ENCODE data around the gene CPD. TPM values are rescaled to one million over a fixed set of nuclear protein-coding genes. Genes with fewer than 3 reads are reported as not detected.

Gene CPD
- total and polyA plus RNA-seq, 7 donors: 3.9 to 99.5 (median 33.7) TPM

DNA sequence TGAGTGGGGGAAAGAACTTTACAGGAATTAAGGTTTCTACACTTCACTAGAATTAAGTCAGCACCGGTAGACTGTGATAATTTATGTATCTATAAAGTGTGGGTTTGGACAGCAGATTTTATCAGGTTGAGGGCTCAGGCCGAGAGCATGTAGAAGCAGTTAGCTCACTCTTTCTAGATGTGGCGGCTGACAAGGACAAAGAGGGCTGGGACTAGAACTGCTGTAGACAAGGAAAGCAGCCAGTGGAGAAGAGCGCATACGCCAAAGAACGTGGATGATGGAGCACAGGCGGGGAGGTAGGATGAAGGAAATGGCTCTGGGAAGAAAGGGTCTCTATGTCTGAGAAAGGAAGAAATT is 98.0 kb downstream of the CPD start:
- peak overlapping the region; percentile 74 to 100 (median 84) for H3K4me3 ChIP-seq
- H3K9me3 ChIP-seq: no peaks in the 10 kb centered on the region
- no peaks in the 10 kb centered on the region for H3K27me3 ChIP-seq
- H3K27ac ChIP-seq: peak overlapping the region; percentile 90 to 94 (median 94)
- no peak for DNase-seq
- peaks cover 0 to 24% (median 8%) of the 10 kb centered on the region in 4 donors for H3K36me3 ChIP-seq
- TF ChIP-seq, protein P1, sequence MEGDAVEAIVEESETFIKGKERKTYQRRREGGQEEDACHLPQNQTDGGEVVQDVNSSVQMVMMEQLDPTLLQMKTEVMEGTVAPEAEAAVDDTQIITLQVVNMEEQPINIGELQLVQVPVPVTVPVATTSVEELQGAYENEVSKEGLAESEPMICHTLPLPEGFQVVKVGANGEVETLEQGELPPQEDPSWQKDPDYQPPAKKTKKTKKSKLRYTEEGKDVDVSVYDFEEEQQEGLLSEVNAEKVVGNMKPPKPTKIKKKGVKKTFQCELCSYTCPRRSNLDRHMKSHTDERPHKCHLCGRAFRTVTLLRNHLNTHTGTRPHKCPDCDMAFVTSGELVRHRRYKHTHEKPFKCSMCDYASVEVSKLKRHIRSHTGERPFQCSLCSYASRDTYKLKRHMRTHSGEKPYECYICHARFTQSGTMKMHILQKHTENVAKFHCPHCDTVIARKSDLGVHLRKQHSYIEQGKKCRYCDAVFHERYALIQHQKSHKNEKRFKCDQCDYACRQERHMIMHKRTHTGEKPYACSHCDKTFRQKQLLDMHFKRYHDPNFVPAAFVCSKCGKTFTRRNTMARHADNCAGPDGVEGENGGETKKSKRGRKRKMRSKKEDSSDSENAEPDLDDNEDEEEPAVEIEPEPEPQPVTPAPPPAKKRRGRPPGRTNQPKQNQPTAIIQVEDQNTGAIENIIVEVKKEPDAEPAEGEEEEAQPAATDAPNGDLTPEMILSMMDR (IDR thresholded peaks at IDR 0.05): no peak
- no peak for TF ChIP-seq EP300 (IDR thresholded peaks at IDR 0.05)
- no peak for TF ChIP-seq POLR2A (IDR thresholded peaks at IDR 0.05)
- no peak for TF ChIP-seq POLR2AphosphoS5 (IDR thresholded peaks at IDR 0.05)
- intact Hi-C loops (cut with DNase I): loop anchor here (1.0 to 10.0 kb wide), 2 partner anchors 124 to 238 kb away; no protein-coding TSS in a partner anchor
- peaks cover 0 to 22% (median 16%) of the 10 kb centered on the region in 4 donors for H3K4me1 ChIP-seq
- 19 to 21% methylated on average over 7 of the region's 7 CpGs for WGBS, 2 donors

DNA sequence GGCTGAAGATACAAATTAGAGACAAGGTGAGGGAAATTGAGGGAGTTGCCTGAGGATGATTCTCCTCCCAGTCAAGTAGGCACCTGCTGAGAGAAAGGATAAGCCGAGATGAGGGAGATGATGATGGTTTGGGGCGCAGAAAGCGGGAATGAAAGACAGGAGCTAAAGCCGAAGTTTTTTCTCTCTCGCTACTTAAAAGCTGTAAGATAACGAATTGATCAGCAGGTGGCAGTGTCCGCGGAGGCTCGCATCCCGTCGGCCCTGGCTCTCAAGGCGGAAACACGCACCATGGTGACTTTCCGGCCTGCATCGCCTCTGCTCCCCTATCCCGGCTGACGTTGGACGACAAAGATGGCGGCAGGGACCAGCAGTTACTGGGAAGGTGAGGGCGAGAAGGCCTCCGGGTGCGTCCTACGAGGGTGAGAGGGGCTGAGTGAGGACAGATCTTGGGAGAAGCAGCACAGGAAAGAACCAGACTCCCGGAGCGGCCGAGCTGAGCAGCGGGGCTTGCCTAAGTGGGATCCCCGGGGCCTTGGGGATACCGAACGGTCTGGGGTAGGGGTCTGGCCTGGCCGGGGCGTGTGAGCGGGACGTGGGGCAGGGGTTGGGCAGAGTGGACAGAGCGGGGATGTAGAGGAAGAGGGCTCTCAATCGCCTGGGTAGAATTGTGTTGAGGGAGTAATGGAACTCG is 98.5 kb downstream of the CPD start, which contains the start of gene GOSR1:
Gene GOSR1 (plus strand): TSS at position 326 of the 691 bp plus-strand sequence. CDS start 26 bp downstream, at position 352.
- intact Hi-C loops (cut with DNase I): loop anchor here (1.0 to 10.0 kb wide), 2 partner anchors 123 to 238 kb away; no protein-coding TSS in a partner anchor
- Histone ChIP-seq H3K4me1 (peaks cover 0 to 22% (median 16%) of the 10 kb centered on the region in 4 donors), H3K27ac (peak within 1 kb of the TSS; percentile 90 to 94 (median 94)), H3K27me3 (no peaks in the 10 kb centered on the region), H3K4me3 (peak within 1 kb of the TSS; percentile 74 to 100 (median 84)), H3K9me3 (no peaks in the 10 kb centered on the region), H3K36me3 (peaks cover 0 to 29% (median 8%) of the 10 kb centered on the region in 4 donors)
- TF ChIP-seq EP300 (IDR thresholded peaks at IDR 0.05): no peak
- no peak for TF ChIP-seq POLR2A (IDR thresholded peaks at IDR 0.05)
- TF ChIP-seq, protein P1 (IDR thresholded peaks at IDR 0.05): peak; percentile 60 to 79 (median 61)
- TF ChIP-seq POLR2AphosphoS5 (IDR thresholded peaks at IDR 0.05): peak; percentile 51 to 85 (median 64)
- peak; percentile 97 for DNase-seq
- WGBS, 2 donors: 0 to 1% methylated on average over 37 of the region's 37 CpGs

DNA sequence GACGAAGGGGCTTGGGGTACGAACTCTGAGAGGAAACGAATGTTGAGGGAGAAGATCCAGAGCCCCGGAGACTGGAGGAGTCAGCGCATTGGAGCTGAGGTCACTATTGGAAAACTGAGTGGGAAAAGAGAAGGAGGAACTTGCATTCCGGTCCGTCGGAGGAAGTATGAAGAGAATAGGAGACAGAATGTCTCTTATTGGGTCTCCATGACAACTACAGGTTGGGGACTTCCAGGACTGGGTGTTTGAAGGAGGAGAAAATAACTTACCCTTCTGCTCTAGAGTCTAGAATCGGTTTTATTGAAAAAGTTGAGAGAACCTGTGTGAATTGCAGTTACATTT is 99.0 kb downstream of the CPD start:
- Histone ChIP-seq H3K27ac (peak overlapping the region; percentile 90 to 94 (median 94)), H3K9me3 (no peaks in the 10 kb centered on the region), H3K36me3 (peaks cover 3 to 34% (median 8%) of the 10 kb centered on the region in 4 donors), H3K27me3 (no peaks in the 10 kb centered on the region), H3K4me1 (peaks cover 0 to 22% (median 16%) of the 10 kb centered on the region in 4 donors), H3K4me3 (peak overlapping the region; percentile 74 to 100 (median 84))
- WGBS, 2 donors: 0% methylated on average over 9 of the region's 9 CpGs
- no peak for TF ChIP-seq POLR2A (IDR thresholded peaks at IDR 0.05)
- TF ChIP-seq POLR2AphosphoS5 (IDR thresholded peaks at IDR 0.05): no peak
- TF ChIP-seq, protein P1 (IDR thresholded peaks at IDR 0.05): no peak
- no peak for TF ChIP-seq EP300 (IDR thresholded peaks at IDR 0.05)
- intact Hi-C loops (cut with DNase I): loop anchor here (1.0 to 10.0 kb wide), 2 partner anchors 123 to 237 kb away; no protein-coding TSS in a partner anchor
- no peak for DNase-seq

DNA sequence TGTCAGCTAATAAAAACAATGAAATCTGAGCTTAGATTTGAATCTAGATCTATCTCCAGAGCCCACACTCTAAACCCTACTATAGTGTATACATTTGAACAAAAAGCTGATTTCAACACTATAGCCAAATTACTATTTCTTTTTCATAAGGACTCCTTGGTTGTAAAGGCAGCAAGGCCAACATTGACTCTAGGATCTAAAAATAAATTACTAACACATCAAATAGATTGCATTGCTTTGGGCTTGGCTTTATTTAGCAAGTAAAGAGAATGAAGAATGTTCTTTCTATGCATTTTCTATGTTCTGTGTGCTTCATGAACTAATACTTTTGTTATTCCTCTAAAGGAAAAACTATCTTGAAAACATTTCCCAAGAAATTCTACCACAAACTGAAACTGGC is 103.8 kb downstream of the CPD start:
- TF ChIP-seq POLR2AphosphoS5 (IDR thresholded peaks at IDR 0.05): no peak
- no peak for TF ChIP-seq POLR2A (IDR thresholded peaks at IDR 0.05)
- TF ChIP-seq EP300 (IDR thresholded peaks at IDR 0.05): no peak
- TF ChIP-seq, protein P1 (IDR thresholded peaks at IDR 0.05): no peak
- intact Hi-C loops (cut with DNase I): no loop called here
- H3K27ac ChIP-seq: no peak overlapping the region
- H3K36me3 ChIP-seq: peaks cover 16 to 82% (median 37%) of the 10 kb centered on the region in 4 donors
- H3K4me3 ChIP-seq: no peak overlapping the region
- H3K27me3 ChIP-seq: no peaks in the 10 kb centered on the region
- no peak for DNase-seq
- H3K4me1 ChIP-seq: peaks cover 0 to 16% (median 13%) of the 10 kb centered on the region in 4 donors
- H3K9me3 ChIP-seq: no peaks in the 10 kb centered on the region

All from sigmoid colon (tissue), 7 donors.